CD14-positive monocyte (primary cell): ENCODE results near the gene GABRB2. TPM values are rescaled to one million over a fixed set of nuclear protein-coding genes. Genes with fewer than 3 reads are reported as not detected.

Source experiments
- DNase-seq, 3 donors: peaks; one replicate each; pipeline ENCODE4 v3.0.0-alpha.2; 2011 to 2022
- H2AFZ ChIP-seq: 2 replicates; pipeline ENCODE4 v1.6.0; 2012; ENCODE audit warnings: mild to moderate bottlenecking, low read depth, low read length, inconsistent platforms; ENCODE audit not compliant: insufficient read depth, poor library complexity, severe bottlenecking
- H3K27ac ChIP-seq, 2 donors: 1 replicate in 1 of 2; 2 replicates in 1 of 2; pipeline ENCODE4 v1.5.1; 2012 to 2013; ENCODE audit warnings: low read length in 2 of 2, control low read depth in 1 of 2, inconsistent platforms in 1 of 2, low read depth in 1 of 2, mild to moderate bottlenecking in 1 of 2
- H3K27me3 ChIP-seq, 2 donors: one replicate each; pipeline versions ENCODE4 v1.6.0 to v1.6.1; 2011 to 2013; ENCODE audit warnings: low read length in 2 of 2; ENCODE audit not compliant: control insufficient read depth in 2 of 2, insufficient read depth in 2 of 2
- H3K36me3 ChIP-seq, 2 donors: replicated peaks in 1 of 2; 1 replicate in 1 of 2; 2 replicates in 1 of 2; pipeline versions ENCODE4 v1.5.1 to v1.6.1; 2012 to 2013; ENCODE audit warnings: low read length in 2 of 2, control low read depth in 1 of 2, inconsistent platforms in 1 of 2, mild to moderate bottlenecking in 1 of 2; ENCODE audit not compliant: insufficient read depth in 2 of 2, control insufficient read depth in 1 of 2
- H3K4me1 ChIP-seq, 2 donors: 1 replicate in 1 of 2; 2 replicates in 1 of 2; pipeline versions ENCODE4 v1.5.1 to v1.6.1; 2012 to 2013; ENCODE audit warnings: low read length in 2 of 2, control low read depth in 1 of 2, inconsistent platforms in 1 of 2, mild to moderate bottlenecking in 1 of 2, moderate library complexity in 1 of 2; ENCODE audit not compliant: insufficient read depth in 2 of 2, control insufficient read depth in 1 of 2
- H3K4me2 ChIP-seq: replicated peaks from 2 replicates; pipeline ENCODE3; 2012; ENCODE audit warnings: low read length, moderate library complexity, mild to moderate bottlenecking; ENCODE audit not compliant: poor library complexity, severe bottlenecking; ENCODE audit errors: extremely low read depth
- H3K4me3 ChIP-seq, 3 experiments: fragments of 200-600 bp in 1 of 3; sonication (generic) in 1 of 3; replicated peaks in 1 of 3; 1 replicate in 2 of 3; 2 replicates in 1 of 3; pipeline ENCODE4 v1.5.1; 2011 to 2013; ENCODE audit warnings: low read length in 3 of 3, mild to moderate bottlenecking in 3 of 3, control low read depth in 2 of 3, low read depth in 2 of 3, inconsistent platforms in 1 of 3, moderate library complexity in 1 of 3
- H3K79me2 ChIP-seq: 2 replicates; pipeline ENCODE4 v1.6.0; 2012; ENCODE audit warnings: mild to moderate bottlenecking, control low read depth, inconsistent platforms, low read length, moderate library complexity; ENCODE audit not compliant: insufficient read depth
- H3K9ac ChIP-seq: 2 replicates; pipeline ENCODE4 v1.6.0; 2017; ENCODE audit warnings: low read length, mild to moderate bottlenecking; ENCODE audit not compliant: insufficient read depth, poor library complexity, severe bottlenecking
- H3K9me3 ChIP-seq, 2 donors: replicated peaks in 1 of 2; 1 replicate in 1 of 2; 2 replicates in 1 of 2; pipeline versions ENCODE4 v1.5.1 to v1.6.1; 2012 to 2013; ENCODE audit warnings: low read length in 2 of 2, control low read depth in 1 of 2; ENCODE audit not compliant: control insufficient read depth in 1 of 2, insufficient read depth in 1 of 2
- H4K20me1 ChIP-seq: 2 replicates; pipeline ENCODE4 v1.6.0; 2012; ENCODE audit warnings: mild to moderate bottlenecking, low read length, control low read depth, moderate library complexity; ENCODE audit not compliant: insufficient read depth
- H3K27ac Mint-ChIP-seq, 7 donors: one replicate each; pipeline ENCODE4 v1.8.0; 2020; ENCODE audit warnings: mild to moderate bottlenecking in 7 of 7, mixed read lengths in 7 of 7, moderate library complexity in 6 of 7, inconsistent platforms in 2 of 7
- H3K27me3 Mint-ChIP-seq, 3 donors: one replicate each; pipeline ENCODE4 v1.8.0; 2021 to 2022; ENCODE audit warnings: low read depth in 3 of 3, mild to moderate bottlenecking in 3 of 3, mixed read lengths in 3 of 3, moderate library complexity in 3 of 3, inconsistent platforms in 1 of 3
- H3K36me3 Mint-ChIP-seq, 2 donors: one replicate each; pipeline ENCODE4 v1.8.0; 2020; ENCODE audit warnings: mixed read lengths in 2 of 2, inconsistent platforms in 1 of 2, mild to moderate bottlenecking in 1 of 2
- H3K4me1 Mint-ChIP-seq: one replicate; pipeline ENCODE4 v1.8.0; 2020; ENCODE audit warnings: mild to moderate bottlenecking, mixed read lengths
- H3K4me3 Mint-ChIP-seq, 2 donors: one replicate each; pipeline ENCODE4 v1.8.0; 2020; ENCODE audit warnings: mild to moderate bottlenecking in 2 of 2, mixed read lengths in 2 of 2, moderate library complexity in 1 of 2
- H3K9me3 Mint-ChIP-seq, 7 donors: one replicate each; pipeline ENCODE4 v1.8.0; 2020 to 2022; ENCODE audit warnings: mixed read lengths in 7 of 7, mild to moderate bottlenecking in 6 of 7, moderate library complexity in 6 of 7, inconsistent platforms in 2 of 7
- CTCF ChIP-seq: fragments of 200-600 bp; IDR thresholded peaks from one replicate; pipeline ENCODE4 v1.8.0; 2022; ENCODE audit warnings: antibody characterized with exemption, mild to moderate bottlenecking
- WGBS: methylation state at CpG from one replicate; pipeline ENCODE4 v1.1.5; 2013; ENCODE audit warnings: missing lambda C conversion rate; ENCODE audit not compliant: insufficient coverage; 5-methylcytosine and 5-hydroxymethylcytosine counted together
- intact Hi-C, 2 donors: fragments of 100-400 bp; cut with micrococcal nuclease; formaldehyde crosslinking; loops; one replicate each; pipeline versions ENCODE4 v1.15.0 to v1.15.1; 2023
- polyA plus RNA-seq, 3 donors: library from polyadenylated mRNA; depleted of rRNA in 1 of 3; unstranded in 2 of 3; stranded (reverse) in 1 of 3; fragments of 300-500 nt in 2 of 3; fragments of >200 nt in 1 of 3; fragmentation: Illumina TruSeq in 2 of 3; gene quantifications; 1 replicate in 2 of 3; 2 replicates in 1 of 3; pipeline ENCODE4 v1.2.3, GENCODE V29; 2012 to 2021

Gene GABRB2
- polyA plus RNA-seq, 3 donors = not detected

- no peak overlapping the region for H3K27ac Mint-ChIP-seq
- H3K4me3 ChIP-seq = no peak overlapping the region
- no peaks in the 10 kb centered on the region for H3K9me3 ChIP-seq
- H3K4me3 Mint-ChIP-seq = no peak overlapping the region
- H3K36me3 ChIP-seq = no peaks in the 10 kb centered on the region
- H3K4me1 ChIP-seq = no peaks in the 10 kb centered on the region
- no peak overlapping the region for H3K4me2 ChIP-seq
- no peaks in the 10 kb centered on the region for H3K79me2 ChIP-seq
- no peak for DNase-seq
- H3K27me3 Mint-ChIP-seq = peaks cover 0 to 2% (median under 1%) of the 10 kb centered on the region in 3 donors
- H3K9me3 Mint-ChIP-seq = no peaks in the 10 kb centered on the region
- no peak for TF ChIP-seq CTCF
- no peaks in the 10 kb centered on the region for H3K36me3 Mint-ChIP-seq
- intact Hi-C loops = no loop called here
- H3K27me3 ChIP-seq = no peaks in the 10 kb centered on the region
- no peaks in the 10 kb centered on the region for H3K4me1 Mint-ChIP-seq
- no peak overlapping the region for H3K27ac ChIP-seq
- WGBS = 70% methylated on average over 1 of the region's 2 CpGs
- no peak overlapping the region for H2AFZ ChIP-seq
- H3K9ac ChIP-seq = no peak overlapping the region
- no peaks in the 10 kb centered on the region for H4K20me1 ChIP-seq
Observed at GRCh38 chr5:161535762-161536161, 10.8 kb downstream of the GABRB2 start.

GRCh38 chr5:161530700-161531099 is 15.8 kb downstream of the GABRB2 start:
- Mint-ChIP-seq H3K4me1 (no peaks in the 10 kb centered on the region), H3K36me3 (no peaks in the 10 kb centered on the region), H3K4me3 (no peak overlapping the region), H3K9me3 (no peaks in the 10 kb centered on the region), H3K27me3 (peaks cover 0 to 1% (median 0%) of the 10 kb centered on the region in 3 donors), H3K27ac (no peak overlapping the region)
- Histone ChIP-seq H2AFZ (no peak overlapping the region), H3K4me2 (no peak overlapping the region), H3K79me2 (no peaks in the 10 kb centered on the region), H3K27ac (no peak overlapping the region), H3K9me3 (no peaks in the 10 kb centered on the region), H3K36me3 (no peaks in the 10 kb centered on the region), H3K27me3 (no peaks in the 10 kb centered on the region), H3K4me1 (no peaks in the 10 kb centered on the region), H3K9ac (no peak overlapping the region), H4K20me1 (no peaks in the 10 kb centered on the region), H3K4me3 (no peak overlapping the region)
- WGBS = no CpG with 5 or more reads among the region's 2 CpGs
- TF ChIP-seq CTCF = no peak
- intact Hi-C loops = no loop called here
- DNase-seq = no peak
